PC-3 (cell line): ENCODE data around the gene ANO7.

ENCODE experiments used
- CTCF ChIP-seq: fragments of 300-600 bp; sonication (generic); conservative IDR thresholded peaks from 2 replicates; pipeline ENCODE4 v1.5.1; 2017; ENCODE audit warnings: antibody characterized with exemption, low read depth, mild to moderate bottlenecking, low read length
- EZH2phosphoT487 ChIP-seq: fragments of 300-600 bp; sonication (generic); IDR thresholded peaks from 2 replicates; pipeline ENCODE4 v1.6.1; 2018; ENCODE audit warnings: mild to moderate bottlenecking, antibody characterized with exemption, low read length, borderline replicate concordance

- TF ChIP-seq CTCF: no peak
- TF ChIP-seq EZH2phosphoT487: no peak
Observed at GRCh38 chr2:241180495-241180894, 8.0 kb upstream of the ANO7 start.
